Measurements from ENCODE around the gene BCL11A.

Gene BCL11A

GRCh38 chr2:60547841-60548240, 5.6 kb downstream of the BCL11A start:
- H3K4me3 ChIP-seq: no peak overlapping the region
- H3K9me3 ChIP-seq (ENCODE audit: low read depth, low read length): no peaks in the 10 kb centered on the region
- no peak overlapping the region for H3K9ac ChIP-seq (ENCODE audit: insufficient read length)
- TF ChIP-seq EZH2 (IDR thresholded peaks at IDR 0.05): no peak
- no peak for TF ChIP-seq FOXP2 (optimal IDR thresholded peaks at IDR 0.05; ENCODE audit: control extremely low read depth, extremely low read length, insufficient read depth)
- no peak for TF ChIP-seq POLR2AphosphoS5 (IDR thresholded peaks at IDR 0.05; ENCODE audit: borderline replicate concordance, low read depth, low read length)
- H3K36me3 ChIP-seq (ENCODE audit: insufficient read depth, low read length): no peaks in the 10 kb centered on the region
- DNase-seq (ENCODE audit: low read depth, low spot score): no peak
- no peak overlapping the region for H3K27ac ChIP-seq

- Histone ChIP-seq H3K36me3 (ENCODE audit: insufficient read depth, low read length) (no peaks in the 10 kb centered on the region), H3K9ac (ENCODE audit: insufficient read length) (no peak overlapping the region), H3K27ac (no peak overlapping the region), H3K9me3 (ENCODE audit: low read depth, low read length) (no peaks in the 10 kb centered on the region), H3K4me3 (no peak overlapping the region)
- DNase-seq (ENCODE audit: low read depth, low spot score): no peak
- no peak for TF ChIP-seq POLR2AphosphoS5 (IDR thresholded peaks at IDR 0.05; ENCODE audit: borderline replicate concordance, low read depth, low read length)
- TF ChIP-seq EZH2 (IDR thresholded peaks at IDR 0.05): no peak
- no peak for TF ChIP-seq FOXP2 (optimal IDR thresholded peaks at IDR 0.05; ENCODE audit: control extremely low read depth, extremely low read length, insufficient read depth)
These were observed 6.6 kb downstream of the BCL11A start for GRCh38 chr2:60546756-60547420.

- TF ChIP-seq EZH2 (IDR thresholded peaks at IDR 0.05) (no peak), FOXP2 (optimal IDR thresholded peaks at IDR 0.05; ENCODE audit: control extremely low read depth, extremely low read length, insufficient read depth) (no peak), POLR2AphosphoS5 (IDR thresholded peaks at IDR 0.05; ENCODE audit: borderline replicate concordance, low read depth, low read length) (no peak)
- H3K4me3 ChIP-seq: no peak overlapping the region
- no peak overlapping the region for H3K9ac ChIP-seq (ENCODE audit: insufficient read length)
- H3K36me3 ChIP-seq (ENCODE audit: insufficient read depth, low read length): no peaks in the 10 kb centered on the region
- no peaks in the 10 kb centered on the region for H3K9me3 ChIP-seq (ENCODE audit: low read depth, low read length)
- no peak overlapping the region for H3K27ac ChIP-seq
- DNase-seq (ENCODE audit: low read depth, low spot score): no peak
These were observed 8.4 kb downstream of the BCL11A start for GRCh38 chr2:60544954-60545560.

- H3K4me3 ChIP-seq: no peak overlapping the region
- H3K9me3 ChIP-seq (ENCODE audit: low read depth, low read length): no peaks in the 10 kb centered on the region
- no peak for TF ChIP-seq EZH2 (IDR thresholded peaks at IDR 0.05)
- no peak for TF ChIP-seq POLR2AphosphoS5 (IDR thresholded peaks at IDR 0.05; ENCODE audit: borderline replicate concordance, low read depth, low read length)
- TF ChIP-seq FOXP2 (optimal IDR thresholded peaks at IDR 0.05; ENCODE audit: control extremely low read depth, extremely low read length, insufficient read depth): no peak
- H3K27ac ChIP-seq: no peak overlapping the region
- H3K36me3 ChIP-seq (ENCODE audit: insufficient read depth, low read length): no peaks in the 10 kb centered on the region
- H3K9ac ChIP-seq (ENCODE audit: insufficient read length): no peak overlapping the region
- no peak for DNase-seq (ENCODE audit: low read depth, low spot score)
These were observed 9.4 kb downstream of the BCL11A start for GRCh38 chr2:60544062-60544461.

- Histone ChIP-seq H3K9ac (ENCODE audit: insufficient read length) (no peak overlapping the region), H3K9me3 (ENCODE audit: low read depth, low read length) (no peaks in the 10 kb centered on the region), H3K36me3 (ENCODE audit: insufficient read depth, low read length) (no peaks in the 10 kb centered on the region), H3K4me3 (no peak overlapping the region), H3K27ac (no peak overlapping the region)
- TF ChIP-seq EZH2 (IDR thresholded peaks at IDR 0.05): no peak
- DNase-seq (ENCODE audit: low read depth, low spot score): no peak
These were observed 12.3 kb downstream of the BCL11A start for GRCh38 chr2:60541056-60541651.

- Histone ChIP-seq H3K9ac (ENCODE audit: insufficient read length) (no peak overlapping the region), H3K4me3 (no peak overlapping the region), H3K27ac (no peak overlapping the region), H3K9me3 (ENCODE audit: low read depth, low read length) (no peaks in the 10 kb centered on the region), H3K36me3 (ENCODE audit: insufficient read depth, low read length) (no peaks in the 10 kb centered on the region)
- TF ChIP-seq POLR2AphosphoS5 (IDR thresholded peaks at IDR 0.05; ENCODE audit: borderline replicate concordance, low read depth, low read length) (no peak), EZH2 (IDR thresholded peaks at IDR 0.05) (no peak), FOXP2 (optimal IDR thresholded peaks at IDR 0.05; ENCODE audit: control extremely low read depth, extremely low read length, insufficient read depth) (no peak)
- no peak for DNase-seq (ENCODE audit: low read depth, low spot score)
These were observed 13.4 kb downstream of the BCL11A start for GRCh38 chr2:60540074-60540473.

- Histone ChIP-seq H3K36me3 (ENCODE audit: insufficient read depth, low read length) (no peaks in the 10 kb centered on the region), H3K27ac (no peak overlapping the region), H3K4me3 (no peak overlapping the region), H3K9ac (ENCODE audit: insufficient read length) (no peak overlapping the region), H3K9me3 (ENCODE audit: low read depth, low read length) (no peaks in the 10 kb centered on the region)
- DNase-seq (ENCODE audit: low read depth, low spot score): no peak
- TF ChIP-seq FOXP2 (optimal IDR thresholded peaks at IDR 0.05; ENCODE audit: control extremely low read depth, extremely low read length, insufficient read depth) (no peak), EZH2 (IDR thresholded peaks at IDR 0.05) (no peak), POLR2AphosphoS5 (IDR thresholded peaks at IDR 0.05; ENCODE audit: borderline replicate concordance, low read depth, low read length) (no peak)
These were observed 14.3 kb downstream of the BCL11A start for GRCh38 chr2:60539140-60539539.

GRCh38 chr2:60538101-60538500, 15.4 kb downstream of the BCL11A start:
- no peak for DNase-seq (ENCODE audit: low read depth, low spot score)
- Histone ChIP-seq H3K36me3 (ENCODE audit: insufficient read depth, low read length) (no peaks in the 10 kb centered on the region), H3K9me3 (ENCODE audit: low read depth, low read length) (no peaks in the 10 kb centered on the region), H3K4me3 (no peak overlapping the region), H3K27ac (no peak overlapping the region), H3K9ac (ENCODE audit: insufficient read length) (no peak overlapping the region)
- TF ChIP-seq POLR2AphosphoS5 (IDR thresholded peaks at IDR 0.05; ENCODE audit: borderline replicate concordance, low read depth, low read length) (no peak), EZH2 (IDR thresholded peaks at IDR 0.05) (no peak), FOXP2 (optimal IDR thresholded peaks at IDR 0.05; ENCODE audit: control extremely low read depth, extremely low read length, insufficient read depth) (no peak)

Measured in SK-N-MC (cell line).